Measurements from ENCODE around the gene B2M. TPM values are rescaled to one million over a fixed set of nuclear protein-coding genes. Genes with fewer than 3 reads are reported as not detected.

B2M gene
- 1,737 and 2,006 TPM in 2 replicates for total RNA-seq

DNA sequence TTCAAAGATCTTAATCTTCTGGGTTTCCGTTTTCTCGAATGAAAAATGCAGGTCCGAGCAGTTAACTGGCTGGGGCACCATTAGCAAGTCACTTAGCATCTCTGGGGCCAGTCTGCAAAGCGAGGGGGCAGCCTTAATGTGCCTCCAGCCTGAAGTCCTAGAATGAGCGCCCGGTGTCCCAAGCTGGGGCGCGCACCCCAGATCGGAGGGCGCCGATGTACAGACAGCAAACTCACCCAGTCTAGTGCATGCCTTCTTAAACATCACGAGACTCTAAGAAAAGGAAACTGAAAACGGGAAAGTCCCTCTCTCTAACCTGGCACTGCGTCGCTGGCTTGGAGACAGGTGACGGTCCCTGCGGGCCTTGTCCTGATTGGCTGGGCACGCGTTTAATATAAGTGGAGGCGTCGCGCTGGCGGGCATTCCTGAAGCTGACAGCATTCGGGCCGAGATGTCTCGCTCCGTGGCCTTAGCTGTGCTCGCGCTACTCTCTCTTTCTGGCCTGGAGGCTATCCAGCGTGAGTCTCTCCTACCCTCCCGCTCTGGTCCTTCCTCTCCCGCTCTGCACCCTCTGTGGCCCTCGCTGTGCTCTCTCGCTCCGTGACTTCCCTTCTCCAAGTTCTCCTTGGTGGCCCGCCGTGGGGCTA, at the start of gene B2M, which contains the start of gene PATL2:
TSS of gene B2M (plus strand) at position 422 of the 647 bp plus-strand sequence. CDS start at position 452, 30 bp downstream.
TSS of gene PATL2 (minus strand) at position 228 of the 647 bp plus-strand sequence. CDS start 34,833 bp downstream, outside the sequence.

DNA sequence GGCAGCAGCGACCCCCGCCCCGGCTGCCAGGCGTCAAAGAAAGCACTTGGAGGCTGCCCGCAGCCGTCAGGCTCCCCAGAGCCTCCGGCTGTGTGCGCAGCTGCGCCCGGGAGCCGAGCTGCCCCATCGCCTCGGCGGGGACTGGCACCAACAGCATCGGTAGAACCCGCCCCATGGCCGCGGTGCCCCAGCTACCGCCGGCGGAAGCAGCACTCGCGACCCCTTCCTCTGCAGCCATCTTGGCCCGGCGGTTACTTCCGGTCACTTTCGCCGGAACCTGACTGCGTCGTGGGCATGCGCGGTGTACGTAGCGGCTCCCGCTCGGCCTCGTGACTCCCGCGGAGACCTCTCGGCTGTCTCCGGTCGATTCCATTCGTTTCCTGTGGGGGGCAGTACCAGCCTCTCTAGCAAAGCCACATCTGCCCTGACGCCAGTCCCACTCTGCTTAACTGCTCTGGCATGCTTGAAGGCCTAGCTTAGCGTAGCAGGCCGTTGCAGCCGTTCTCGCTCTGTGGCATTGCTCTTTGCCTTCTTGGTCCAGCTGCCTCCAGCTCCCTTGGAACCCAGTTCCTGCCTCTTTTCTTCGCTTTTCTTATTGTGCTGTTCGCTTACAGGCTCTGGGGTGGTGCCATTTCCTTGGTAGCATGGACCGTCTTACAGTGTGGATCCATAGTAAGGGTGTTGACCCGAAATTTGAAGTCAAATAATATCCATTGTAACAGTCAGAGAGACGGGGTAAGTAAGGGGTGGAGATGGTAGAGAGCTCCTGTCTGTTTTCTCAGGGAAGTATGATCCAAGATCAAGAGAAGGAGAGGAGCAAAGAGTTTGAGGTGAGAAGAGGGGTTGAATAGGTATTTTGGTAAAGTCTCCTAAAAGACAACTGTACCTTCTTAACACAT, 47.7 kb upstream of the B2M start, which contains the start of gene SPG11:
TSS of gene SPG11 (minus strand) at position 253 of the 899 bp plus-strand sequence. CDS start at position 238, 15 bp downstream.

DNA sequence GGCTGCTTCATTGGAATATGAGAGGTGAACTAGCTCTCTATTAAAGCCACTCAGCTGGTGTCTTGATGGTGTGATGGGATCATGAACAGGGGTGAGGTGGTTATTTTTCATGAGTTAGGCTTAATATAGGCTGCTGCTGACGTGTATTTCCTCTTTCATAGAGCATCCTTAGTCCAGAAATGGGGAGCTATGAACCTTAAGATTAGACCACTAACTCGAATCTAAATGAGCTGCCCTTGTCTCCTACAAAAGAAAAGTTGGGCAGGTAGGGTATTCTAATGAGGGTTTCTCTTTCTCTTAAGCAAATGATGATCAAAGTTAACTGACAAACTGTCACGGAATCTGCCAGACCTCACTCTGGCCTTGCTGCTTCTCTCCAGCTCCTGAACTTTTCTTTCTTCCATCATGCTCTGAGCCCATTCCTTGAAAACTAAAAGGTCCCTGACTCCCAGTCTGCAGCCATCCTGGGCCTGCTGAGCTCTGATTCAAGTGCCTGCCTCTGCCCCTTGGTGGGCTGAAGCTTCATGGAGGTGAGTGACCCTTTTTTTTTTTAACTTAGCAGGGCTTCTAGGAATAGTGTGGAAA, 25.0 kb downstream of the B2M start, which contains the start of gene TRIM69:
TSS of gene TRIM69 (plus strand) at position 348 of the 585 bp plus-strand sequence. CDS start at position 525, 177 bp downstream.

Other genes starting within 250 kb of the B2M start
- gene EIF3J, start 174.4 kb upstream of the B2M start, total RNA-seq, result 32.5 and 42.7 TPM in 2 replicates
- gene SPG11, start 47.9 kb upstream of the B2M start, total RNA-seq, result 79.7 and 106 TPM in 2 replicates
- gene PATL2, start 194 bp upstream of the B2M start, total RNA-seq, result 0.62 and 0.77 TPM in 2 replicates
- gene TRIM69, start 25.0 kb downstream of the B2M start, total RNA-seq, result 12.4 and 15.1 TPM in 2 replicates
- not detected in 2 replicates for gene TERB2, start 245.2 kb downstream of the B2M start, total RNA-seq